GM11168 (cell line): Measurements from ENCODE around the gene ZFYVE28.

Source experiments
- in situ Hi-C: fragments of 300-500 bp; cut with MboI; formaldehyde crosslinking; loops from one replicate; pipeline ENCODE4 v1.12.0; 2022; ENCODE audit warnings: low sequenced_read_pairs; ENCODE audit not compliant: unreplicated experiment

Gene ZFYVE28

DNA sequence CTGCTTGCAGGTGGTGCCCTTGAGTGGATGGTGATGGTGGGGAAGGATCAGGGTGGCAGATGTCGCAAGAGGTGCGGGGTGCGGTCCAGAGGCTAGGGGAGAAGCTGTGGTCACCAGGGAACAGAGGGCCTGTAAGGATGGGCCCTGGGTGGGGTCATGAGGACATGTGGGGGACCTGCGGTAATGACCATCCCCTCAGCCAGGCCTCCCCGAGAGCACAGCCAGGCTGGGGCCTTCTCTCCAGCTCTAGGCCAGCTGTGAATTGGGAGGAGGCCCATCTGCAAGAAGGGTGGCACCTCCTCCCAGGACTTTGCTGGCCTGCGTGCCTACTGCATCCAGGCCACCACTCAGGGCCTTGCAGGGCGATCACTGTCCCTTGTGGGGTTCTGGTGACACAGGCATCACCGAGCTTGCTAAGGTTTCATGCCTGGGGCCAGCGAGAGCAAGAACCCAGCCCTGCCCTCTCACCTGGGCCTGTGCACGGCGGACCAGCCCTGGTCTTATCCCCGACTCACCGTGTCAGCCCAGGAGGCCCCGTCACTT lies 122.5 kb downstream of the ZFYVE28 start:
- in situ Hi-C loops: no loop called here

DNA sequence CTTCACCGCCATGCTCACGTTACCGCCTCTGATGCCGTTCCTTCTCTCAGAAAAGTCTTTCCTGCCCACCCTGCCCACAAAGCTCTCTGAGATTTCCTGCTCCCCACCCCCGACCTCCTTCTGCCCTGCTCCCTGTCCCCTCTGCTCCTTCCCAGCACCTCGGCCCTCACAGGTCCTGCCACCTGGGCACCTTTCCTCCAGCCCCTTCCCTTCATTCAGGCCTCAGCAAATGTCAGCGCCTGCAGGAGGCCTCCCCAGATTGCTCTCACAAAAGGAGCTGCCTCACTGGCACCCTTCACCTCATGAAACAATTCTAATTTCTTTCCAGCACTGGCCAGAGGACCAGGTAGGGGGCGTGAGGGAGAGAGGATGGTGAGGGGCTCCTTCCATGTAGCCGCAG lies 122.9 kb downstream of the ZFYVE28 start:
- in situ Hi-C loops: no loop called here

GRCh38 chr4:2292646-2293108 lies 125.8 kb downstream of the ZFYVE28 start:
- in situ Hi-C loops: no loop called here

GRCh38 chr4:2291705-2292645 lies 126.5 kb downstream of the ZFYVE28 start:
- in situ Hi-C loops: no loop called here

GRCh38 chr4:2290974-2291704 lies 127.3 kb downstream of the ZFYVE28 start:
- in situ Hi-C loops: no loop called here

DNA sequence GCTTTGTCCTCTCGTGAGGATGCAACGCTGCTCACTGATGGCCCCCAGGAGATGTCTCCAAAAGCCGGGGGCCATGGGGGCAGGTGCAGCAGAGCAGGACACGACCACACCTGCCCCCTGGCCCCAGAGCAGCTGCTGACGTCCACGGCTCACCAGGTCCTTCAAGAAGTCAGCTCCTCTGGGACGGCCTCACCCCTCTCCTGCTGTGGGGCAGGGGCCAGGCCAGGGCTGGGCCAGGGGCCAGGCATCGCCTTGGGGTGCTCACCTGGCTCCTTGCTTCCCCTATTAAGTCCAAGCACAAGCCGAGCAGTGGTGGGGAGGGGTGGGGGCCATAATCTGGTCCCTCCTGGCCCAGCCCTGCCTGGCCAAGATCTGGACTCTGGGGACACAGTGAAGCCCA lies 128.0 kb downstream of the ZFYVE28 start:
- in situ Hi-C loops: no loop called here

- in situ Hi-C loops: no loop called here
These were observed 128.5 kb downstream of the ZFYVE28 start for GRCh38 chr4:2289955-2290333.

DNA sequence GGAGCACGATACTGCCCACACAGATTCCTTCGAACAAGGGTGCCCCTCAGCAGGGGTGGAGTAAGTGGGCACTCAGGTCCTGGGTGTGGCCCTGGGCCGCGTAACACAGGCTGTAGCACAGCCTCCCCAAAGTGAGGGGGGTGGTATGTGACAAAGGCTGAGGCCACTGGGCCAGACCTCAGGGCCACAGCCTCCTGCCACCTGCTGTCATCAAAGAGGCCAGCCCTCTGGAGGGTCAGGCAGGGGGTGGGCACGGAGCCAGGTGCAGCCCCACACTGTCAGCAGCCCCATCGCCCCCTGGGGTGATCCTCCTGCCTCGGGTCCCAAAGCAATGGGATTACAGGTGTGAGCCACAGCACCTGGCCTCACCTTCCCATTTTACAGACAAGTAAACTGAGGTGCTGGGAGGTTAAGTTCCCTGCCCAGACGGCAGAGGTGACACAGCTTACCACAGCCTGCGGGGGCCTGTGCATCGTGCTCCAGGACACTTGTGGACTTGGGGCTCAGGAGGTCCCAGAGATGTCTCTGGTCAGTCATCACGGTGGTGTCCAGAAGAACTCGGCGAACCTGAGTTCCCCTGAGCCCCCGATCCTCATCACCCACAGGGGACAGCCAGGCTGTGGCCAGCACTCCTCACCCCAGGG lies 129.0 kb downstream of the ZFYVE28 start:
- in situ Hi-C loops: no loop called here

- in situ Hi-C loops: no loop called here
These were observed 130.3 kb downstream of the ZFYVE28 start for GRCh38 chr4:2288051-2288541.

DNA sequence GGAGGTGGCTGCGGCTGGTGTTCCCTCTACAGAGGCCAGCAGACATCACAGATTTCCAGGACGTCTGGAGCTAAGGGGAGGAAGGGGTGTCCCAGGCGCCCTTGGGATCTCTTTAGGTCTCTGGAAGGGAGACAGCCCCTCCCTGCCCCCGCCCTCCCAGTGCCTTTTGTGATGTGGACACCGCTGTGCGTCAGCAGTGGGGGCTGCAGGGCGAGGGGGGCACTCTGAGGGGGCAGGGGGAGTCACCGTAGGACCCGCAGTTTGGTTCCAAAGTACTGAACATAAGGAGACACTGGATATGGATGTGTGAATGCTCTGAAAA lies 130.9 kb downstream of the ZFYVE28 start:
- in situ Hi-C loops: no loop called here

DNA sequence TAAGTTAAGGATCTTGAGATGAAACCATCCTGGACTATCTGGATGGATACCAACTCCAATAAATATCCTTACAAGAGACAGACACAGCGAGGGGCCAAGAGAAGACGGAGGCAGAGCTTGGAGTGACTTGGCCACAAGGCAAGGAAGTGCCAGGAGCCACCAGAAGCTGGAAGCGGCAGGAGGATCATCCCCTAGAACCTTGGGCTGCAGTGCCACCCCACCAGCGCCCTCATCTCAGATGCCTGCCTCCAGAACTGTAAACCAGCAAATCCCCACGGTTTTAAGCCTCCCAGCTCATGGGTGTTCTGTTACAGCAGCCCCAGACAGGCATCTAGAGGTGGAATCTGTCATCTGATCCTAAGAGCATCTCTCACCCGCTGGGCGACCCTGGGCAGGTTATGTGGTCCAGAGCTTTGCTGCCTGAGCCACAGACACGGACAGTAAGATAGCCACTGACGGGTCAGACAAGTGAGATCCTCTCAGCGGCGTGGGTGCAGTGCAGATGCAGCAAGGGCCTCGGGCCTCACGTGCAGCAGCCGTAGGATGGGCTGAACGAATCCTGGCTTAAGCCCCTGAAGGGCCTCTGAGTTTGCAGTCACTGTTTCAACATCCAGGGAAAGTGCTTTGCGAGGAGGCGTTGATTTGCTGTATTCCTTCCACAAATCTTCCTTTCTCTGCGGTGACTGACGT lies 131.4 kb downstream of the ZFYVE28 start:
- in situ Hi-C loops: no loop called here

DNA sequence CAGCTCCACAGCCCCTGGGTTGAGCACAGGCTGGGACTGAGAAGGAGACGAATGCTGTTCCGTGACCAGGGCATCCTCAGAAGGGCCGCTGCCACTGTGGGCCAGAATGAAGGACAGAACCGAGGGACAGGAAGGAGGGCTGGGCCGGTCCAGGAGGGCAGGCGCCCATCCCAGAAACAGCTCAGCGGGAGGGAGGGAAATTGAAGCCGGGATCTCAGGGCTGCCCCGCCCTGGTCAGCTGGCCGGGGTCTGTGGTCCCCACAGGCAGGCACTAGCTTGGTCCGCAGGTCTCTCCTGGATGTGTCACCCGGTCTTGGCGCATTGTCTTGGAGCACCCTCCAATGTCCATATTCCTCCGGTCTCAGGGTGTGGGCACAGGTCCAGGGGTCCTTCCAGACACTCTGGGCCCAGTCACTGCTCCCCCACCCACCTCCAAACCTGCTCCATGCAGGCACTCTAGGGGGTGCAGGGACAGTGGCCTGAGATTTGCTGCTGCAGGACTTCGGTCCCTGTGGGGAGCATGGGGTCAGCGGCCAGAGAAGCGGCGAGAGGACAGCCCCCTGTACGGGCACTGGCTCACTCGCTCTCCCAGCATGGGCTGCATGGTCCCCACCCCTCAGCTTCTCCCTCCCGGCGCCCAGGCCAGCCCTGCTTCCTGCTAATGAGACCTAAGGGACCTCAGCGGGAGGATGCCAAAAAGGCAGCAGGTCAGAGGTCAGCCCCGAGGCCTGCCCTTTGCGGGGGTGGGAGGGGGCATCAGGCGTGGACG lies 132.6 kb downstream of the ZFYVE28 start:
- in situ Hi-C loops: no loop called here

DNA sequence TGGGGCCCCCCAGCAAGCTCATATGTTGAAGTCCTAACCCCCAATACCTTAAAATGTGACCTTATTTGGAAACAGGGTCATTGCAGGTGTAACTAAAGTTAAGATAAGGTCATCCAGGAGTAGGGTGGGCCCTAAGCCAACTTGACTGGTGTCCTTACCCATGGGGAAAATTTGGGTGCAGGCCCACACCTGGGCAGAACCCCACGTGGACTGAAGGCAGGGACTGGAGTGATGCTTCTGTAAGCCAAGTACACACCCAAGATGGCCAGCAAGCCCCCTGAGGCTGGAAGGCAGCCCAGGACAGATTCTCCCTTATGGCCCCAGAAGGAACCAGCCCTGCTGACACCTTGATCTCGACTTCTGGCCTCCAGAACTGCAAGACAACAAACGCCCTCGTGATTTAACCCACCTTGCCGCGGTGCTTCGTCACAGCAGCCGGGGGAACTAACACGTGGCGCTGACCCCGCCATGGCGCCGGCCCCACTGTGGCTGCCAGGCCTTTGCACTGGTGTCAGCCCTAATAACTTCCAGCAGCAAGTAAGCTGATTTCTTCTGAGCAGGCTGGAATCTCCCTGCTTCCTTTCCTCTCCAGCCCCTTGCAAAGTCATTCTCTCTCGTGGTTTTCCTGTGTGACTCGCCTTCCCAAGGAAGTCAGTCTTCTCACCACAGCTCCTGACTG lies 133.4 kb downstream of the ZFYVE28 start:
- in situ Hi-C loops: no loop called here

DNA sequence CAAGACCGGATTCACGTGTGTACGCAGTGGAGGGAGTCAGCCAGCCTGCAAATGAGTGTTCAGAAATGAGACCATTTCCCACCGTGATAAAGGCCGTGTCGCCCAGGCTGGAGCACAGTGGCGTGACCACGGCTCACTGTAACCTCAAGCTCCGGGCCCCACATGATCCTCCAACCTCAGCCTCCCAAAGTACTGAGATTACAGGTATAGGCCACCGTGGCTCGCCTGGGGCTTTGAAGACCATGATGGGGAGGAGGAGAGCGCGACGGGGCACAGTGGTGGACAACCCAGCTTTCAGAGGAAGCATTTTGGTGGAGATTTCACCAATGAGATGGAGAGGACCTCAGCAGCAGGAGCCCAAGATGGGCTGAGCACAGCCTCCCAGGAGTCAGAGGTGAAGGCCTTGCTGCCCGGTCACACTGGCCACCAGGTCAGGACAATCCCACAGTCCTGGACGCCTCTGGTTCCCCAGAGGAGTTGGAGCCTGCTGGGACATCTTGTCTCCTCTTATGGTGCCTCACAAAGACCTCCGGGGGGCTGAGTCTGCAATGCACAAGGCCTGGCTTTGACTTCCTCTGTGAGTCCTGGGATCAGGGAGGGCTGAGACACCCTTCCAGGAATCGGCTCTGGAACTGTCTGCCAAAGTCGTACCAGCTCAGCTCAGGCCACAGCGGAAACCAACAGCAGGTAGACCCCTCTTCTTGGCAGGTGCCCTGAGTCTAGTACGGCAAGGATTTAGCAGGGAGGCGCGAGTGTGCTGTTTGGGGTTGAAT lies 134.1 kb downstream of the ZFYVE28 start:
- in situ Hi-C loops: no loop called here

DNA sequence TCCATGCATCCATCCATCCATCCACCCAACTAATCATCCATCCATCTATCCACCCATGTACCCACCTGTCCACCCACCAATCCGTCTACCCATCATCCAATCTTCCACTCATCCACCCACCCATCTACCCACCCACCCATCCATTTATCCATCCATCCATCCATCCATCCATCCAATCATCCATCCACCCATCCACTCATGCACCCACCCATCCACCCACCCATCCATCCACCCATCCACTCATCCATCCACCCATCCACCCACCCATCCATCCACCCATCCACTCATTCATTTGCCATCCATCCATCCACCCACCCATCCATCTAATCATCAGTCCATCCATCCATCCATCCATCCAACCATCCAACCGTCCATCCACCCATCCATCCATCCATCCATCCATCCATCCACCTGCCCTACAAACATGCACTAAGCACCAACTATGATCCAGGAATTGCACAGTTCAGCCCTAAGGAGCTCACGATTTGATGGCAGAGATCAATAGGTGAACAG lies 135.2 kb downstream of the ZFYVE28 start:
- in situ Hi-C loops: no loop called here

GRCh38 chr4:2281575-2282343 lies 136.7 kb downstream of the ZFYVE28 start:
- in situ Hi-C loops: no loop called here
